Common myeloid progenitor, CD34-positive (primary cell): Measurements from ENCODE around the gene CD52.

Source experiments
- CTCF ChIA-PET: fragments of 350-600 bp; sonication (Branson Sonifier 250); formaldehyde crosslinking; loops from one replicate; lab custom pipeline; 2021; ENCODE audit warnings: antibody characterized with exemption; lab: Charles Lee
- POLR2A ChIA-PET: fragments of 350-600 bp; sonication (Branson Sonifier 250); formaldehyde crosslinking; loops from one replicate; lab custom pipeline; 2021; ENCODE audit warnings: antibody characterized with exemption; lab: Charles Lee
- DNase-seq, 3 donors: peaks; one replicate each; pipeline versions ENCODE4 v3.0.0 to v3.0.0-alpha.2; 2013
- H3K27ac ChIP-seq, 2 experiments: 1 replicate in 1 of 2; 2 replicates in 1 of 2; pipeline ENCODE4 v1.7.0; 2013; ENCODE audit warnings: inconsistent platforms in 2 of 2, low read length in 2 of 2, mild to moderate bottlenecking in 2 of 2, low read depth in 1 of 2, moderate library complexity in 1 of 2; ENCODE audit not compliant: severe bottlenecking in 2 of 2, insufficient read depth in 1 of 2, poor library complexity in 1 of 2
- H3K27me3 ChIP-seq, 5 experiments: replicated peaks in 2 of 5; 1 replicate in 3 of 5; 2 replicates in 2 of 5; pipeline versions ENCODE4 v1.6.1 to v1.7.0; 2013; ENCODE audit warnings: low read length in 4 of 5, mild to moderate bottlenecking in 2 of 5, moderate library complexity in 2 of 5, inconsistent platforms in 1 of 5; ENCODE audit not compliant: insufficient read depth in 5 of 5, control insufficient read depth in 4 of 5
- H3K36me3 ChIP-seq, 4 experiments: 1 replicate in 2 of 4; 2 replicates in 2 of 4; pipeline versions ENCODE4 v1.6.1 to v1.7.0; 2013; ENCODE audit warnings: low read length in 3 of 4, control low read depth in 1 of 4, mild to moderate bottlenecking in 1 of 4; ENCODE audit not compliant: control insufficient read depth in 4 of 4, insufficient read depth in 4 of 4
- H3K4me1 ChIP-seq, 4 experiments: 1 replicate in 3 of 4; 2 replicates in 1 of 4; pipeline versions ENCODE4 v1.6.1 to v1.7.1; 2013; ENCODE audit warnings: low read length in 3 of 4, mild to moderate bottlenecking in 3 of 4, control low read depth in 1 of 4, inconsistent platforms in 1 of 4, moderate library complexity in 1 of 4; ENCODE audit not compliant: control insufficient read depth in 4 of 4, insufficient read depth in 4 of 4; ENCODE audit errors: control extremely low read depth in 1 of 4
- H3K4me3 ChIP-seq, 7 experiments: 1 replicate in 4 of 7; 2 replicates in 3 of 7; pipeline versions ENCODE4 v1.5.1 to v1.7.0; 2013; ENCODE audit warnings: mild to moderate bottlenecking in 7 of 7, low read length in 6 of 7, moderate library complexity in 6 of 7, inconsistent platforms in 2 of 7, low read depth in 2 of 7, control low read depth in 1 of 7; ENCODE audit not compliant: insufficient read depth in 4 of 7, control insufficient read depth in 1 of 7; ENCODE audit errors: extremely low read depth in 1 of 7
- H3K9me3 ChIP-seq, 5 experiments: 1 replicate in 4 of 5; 2 replicates in 1 of 5; pipeline versions ENCODE4 v1.6.1 to v1.7.1; 2013; ENCODE audit warnings: low read length in 4 of 5, mild to moderate bottlenecking in 2 of 5, inconsistent platforms in 1 of 5, low read depth in 1 of 5, moderate library complexity in 1 of 5; ENCODE audit not compliant: control insufficient read depth in 4 of 5, insufficient read depth in 2 of 5; ENCODE audit errors: control extremely low read depth in 1 of 5
- WGBS: methylation state at CpG from one replicate; pipeline ENCODE4 v1.1.5; 2013; ENCODE audit not compliant: insufficient coverage; 5-methylcytosine and 5-hydroxymethylcytosine counted together

Gene CD52

DNA sequence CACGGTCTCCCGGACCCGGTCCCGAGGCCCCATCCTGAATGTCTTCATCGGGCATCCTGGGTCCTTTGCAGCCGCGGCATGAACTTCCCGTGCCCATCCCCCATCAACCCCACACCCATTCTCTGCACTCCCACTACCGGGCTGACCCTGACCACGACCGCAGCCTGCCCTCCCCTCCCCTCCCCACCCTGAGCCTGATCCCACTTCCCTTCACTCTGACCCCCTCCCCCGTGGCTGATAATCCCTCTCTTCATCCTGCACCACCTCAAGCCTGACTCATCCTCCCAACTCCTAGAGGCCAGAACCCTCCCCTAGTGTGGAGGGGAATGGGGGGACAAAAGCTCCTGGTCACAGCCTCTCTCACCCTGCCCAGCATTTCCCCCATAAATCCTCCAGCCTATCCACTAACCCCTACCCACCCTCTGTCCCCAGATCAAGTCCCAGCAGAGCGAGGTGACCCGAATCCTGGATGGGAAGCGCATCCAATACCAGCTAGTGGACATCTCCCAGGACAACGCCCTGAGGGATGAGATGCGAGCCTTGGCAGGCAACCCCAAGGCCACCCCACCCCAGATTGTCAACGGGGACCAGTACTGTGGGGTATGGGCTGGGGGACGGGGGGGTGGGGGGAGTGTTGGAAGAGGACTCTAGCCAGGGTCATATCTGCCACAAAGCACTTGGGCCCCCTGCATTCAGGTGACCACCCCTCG is 37.3 kb upstream of the CD52 start:
- H3K4me1 ChIP-seq, result peaks cover 28 to 99% (median 97%) of the 10 kb centered on the region in 4 experiments
- peak in 1 of 3 donors; percentile 36 for DNase-seq
- H3K27ac ChIP-seq, result peak overlapping the region; percentile 89 to 93
- POLR2A ChIA-PET, result interaction anchor here (1.0 to 2.5 kb wide), 4 partner anchors 8 to 41 kb away, joined by 3 to 8 read pairs (median 6); partner anchors contain the start of gene CD52
- H3K4me3 ChIP-seq, result peak overlapping the region; percentile 70 to 86 (median 75)
- peaks cover 4 to 53% (median 21%) of the 10 kb centered on the region in 4 experiments for H3K36me3 ChIP-seq
- WGBS, result 35% methylated on average over 11 of the region's 20 CpGs
- CTCF ChIA-PET, result interaction anchor here (0.5 to 9.2 kb wide), 7 partner anchors 9 to 207 kb away, joined by 3 to 152 read pairs (median 3); partner anchors contain the start of gene CD52
- no peaks in the 10 kb centered on the region for H3K27me3 ChIP-seq
- no peaks in the 10 kb centered on the region for H3K9me3 ChIP-seq

DNA sequence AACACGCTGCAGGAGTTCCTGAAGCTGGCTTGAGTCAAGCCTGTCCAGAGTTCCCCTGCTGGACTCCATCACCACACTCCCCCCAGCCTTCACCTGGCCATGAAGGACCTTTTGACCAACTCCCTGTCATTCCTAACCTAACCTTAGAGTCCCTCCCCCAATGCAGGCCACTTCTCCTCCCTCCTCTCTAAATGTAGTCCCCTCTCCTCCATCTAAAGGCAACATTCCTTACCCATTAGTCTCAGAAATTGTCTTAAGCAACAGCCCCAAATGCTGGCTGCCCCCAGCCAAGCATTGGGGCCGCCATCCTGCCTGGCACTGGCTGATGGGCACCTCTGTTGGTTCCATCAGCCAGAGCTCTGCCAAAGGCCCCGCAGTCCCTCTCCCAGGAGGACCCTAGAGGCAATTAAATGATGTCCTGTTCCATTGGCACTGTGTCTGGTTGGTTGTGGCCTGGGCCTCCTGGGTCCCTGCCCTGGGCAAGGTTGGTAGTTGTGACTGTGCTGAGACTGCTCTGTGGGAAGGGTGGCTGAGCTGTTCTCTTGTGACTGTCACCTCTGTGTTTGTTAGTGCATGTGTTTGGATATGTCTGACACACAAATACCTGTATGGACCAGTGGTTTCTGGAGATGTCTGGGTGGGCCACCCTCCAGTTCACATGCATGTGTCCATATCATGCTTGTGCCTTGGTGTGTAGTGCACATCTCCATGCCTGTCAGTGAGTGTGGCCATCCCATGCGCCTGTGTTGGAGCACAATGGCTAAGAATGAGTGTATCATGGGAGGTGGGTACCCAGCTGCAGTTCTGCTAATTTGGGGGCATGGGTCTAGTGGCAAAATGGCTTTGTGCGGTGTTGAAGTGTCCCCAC is 36.4 kb upstream of the CD52 start:
- ChIA-PET CTCF (interaction anchor here (1.6 to 9.2 kb wide), 2 partner anchors 33 to 39 kb away, joined by 6 to 152 read pairs; partner anchors contain the start of gene CD52), POLR2A (interaction anchor here (0.5 to 2.5 kb wide), 3 partner anchors 18 to 37 kb away, joined by 3 to 7 read pairs (median 4); partner anchors contain the start of gene CD52)
- 100% methylated on average over 5 of the region's 5 CpGs for WGBS
- H3K36me3 ChIP-seq, result peaks cover 4 to 49% (median 21%) of the 10 kb centered on the region in 4 experiments
- peaks cover 27 to 99% (median 97%) of the 10 kb centered on the region in 4 experiments for H3K4me1 ChIP-seq
- peak in 1 of 3 donors; percentile 5 for DNase-seq
- H3K9me3 ChIP-seq, result no peaks in the 10 kb centered on the region
- H3K27me3 ChIP-seq, result no peaks in the 10 kb centered on the region
- H3K4me3 ChIP-seq, result peak overlapping the region in 6 of 7 experiments; percentile 7 to 84 (median 67)
- peak overlapping the region; percentile 89 to 93 for H3K27ac ChIP-seq

DNA sequence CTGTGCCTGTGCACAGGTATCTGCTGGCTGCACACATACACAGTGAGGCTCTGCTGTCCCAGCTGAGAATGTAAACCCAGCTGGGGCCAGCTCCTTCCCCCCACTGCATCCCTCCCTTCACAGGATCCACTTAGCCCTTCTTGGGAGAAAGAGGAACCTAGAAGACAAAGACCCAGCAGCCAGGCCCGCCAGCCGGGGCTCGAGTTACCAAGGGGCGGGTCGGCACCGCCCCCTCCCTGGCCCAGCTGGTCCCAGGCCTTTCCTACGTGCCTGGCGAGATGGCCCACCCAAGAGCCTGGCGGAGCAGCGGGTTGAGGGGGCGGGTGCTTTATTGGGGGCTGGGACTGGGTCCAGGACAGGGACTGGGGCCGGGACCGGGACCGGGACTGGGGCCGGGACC is 35.8 kb upstream of the CD52 start:
- POLR2A ChIA-PET, result interaction anchor here (0.5 to 2.5 kb wide), 4 partner anchors 18 to 37 kb away, joined by 3 to 7 read pairs (median 4); partner anchors contain the start of gene CD52
- Histone ChIP-seq H3K36me3 (peaks cover 4 to 43% (median 21%) of the 10 kb centered on the region in 4 experiments), H3K9me3 (no peaks in the 10 kb centered on the region), H3K4me3 (peak overlapping the region in 4 of 7 experiments; percentile 59 to 84 (median 78)), H3K4me1 (peaks cover 23 to 98% (median 96%) of the 10 kb centered on the region in 4 experiments), H3K27me3 (no peaks in the 10 kb centered on the region), H3K27ac (peak overlapping the region; percentile 29 to 93)
- CTCF ChIA-PET, result interaction anchor here (9.2 kb wide), 1 partner anchor 38 kb away, joined by 152 read pairs; the partner anchor contains the start of gene CD52
- WGBS, result 26% methylated on average over 8 of the region's 15 CpGs
- DNase-seq, result peak in 2 of 3 donors; percentile 74 to 76

DNA sequence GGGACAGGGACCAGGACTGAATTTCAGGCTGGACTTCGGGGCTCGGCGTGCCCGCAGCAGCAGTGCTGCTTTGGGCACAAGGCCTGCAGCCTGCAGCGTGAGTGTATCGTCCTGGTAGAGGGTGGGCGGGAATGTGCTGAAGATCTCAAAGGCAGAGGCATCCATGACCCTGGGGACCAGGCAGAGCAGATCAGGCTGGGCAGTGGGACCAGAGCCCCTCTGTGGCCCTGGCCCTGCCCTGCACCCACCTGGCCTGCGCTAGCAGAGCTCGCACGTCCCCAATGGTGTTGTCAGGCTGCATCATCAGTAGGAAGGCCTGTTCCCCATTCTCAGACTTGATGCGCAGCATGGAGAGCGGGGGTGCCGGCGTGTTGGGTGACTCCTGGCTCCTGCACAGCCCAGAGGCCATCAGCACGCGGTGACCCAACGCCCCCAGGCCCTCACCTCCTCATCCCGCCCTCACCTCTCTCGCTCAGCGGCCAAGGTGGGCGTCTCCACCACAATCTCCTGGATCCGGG is 35.3 kb upstream of the CD52 start:
- DNase-seq, result peak in 1 of 3 donors; percentile 14
- ChIA-PET POLR2A (interaction anchor here (0.5 to 2.5 kb wide), 2 partner anchors 35 to 37 kb away, joined by 3 to 7 read pairs; partner anchors contain the start of gene CD52), CTCF (interaction anchor here (8.8 to 9.2 kb wide), 2 partner anchors 37 to 38 kb away, joined by 152 to 161 read pairs; partner anchors contain the start of gene CD52)
- 90% methylated on average over 18 of the region's 22 CpGs for WGBS
- Histone ChIP-seq H3K36me3 (peaks cover 0 to 38% (median 21%) of the 10 kb centered on the region in 4 experiments), H3K27ac (peak overlapping the region; percentile 18 to 29), H3K27me3 (no peaks in the 10 kb centered on the region), H3K9me3 (no peaks in the 10 kb centered on the region), H3K4me3 (peak overlapping the region in 1 of 7 experiments; percentile 26), H3K4me1 (peaks cover 23 to 98% (median 96%) of the 10 kb centered on the region in 4 experiments)

DNA sequence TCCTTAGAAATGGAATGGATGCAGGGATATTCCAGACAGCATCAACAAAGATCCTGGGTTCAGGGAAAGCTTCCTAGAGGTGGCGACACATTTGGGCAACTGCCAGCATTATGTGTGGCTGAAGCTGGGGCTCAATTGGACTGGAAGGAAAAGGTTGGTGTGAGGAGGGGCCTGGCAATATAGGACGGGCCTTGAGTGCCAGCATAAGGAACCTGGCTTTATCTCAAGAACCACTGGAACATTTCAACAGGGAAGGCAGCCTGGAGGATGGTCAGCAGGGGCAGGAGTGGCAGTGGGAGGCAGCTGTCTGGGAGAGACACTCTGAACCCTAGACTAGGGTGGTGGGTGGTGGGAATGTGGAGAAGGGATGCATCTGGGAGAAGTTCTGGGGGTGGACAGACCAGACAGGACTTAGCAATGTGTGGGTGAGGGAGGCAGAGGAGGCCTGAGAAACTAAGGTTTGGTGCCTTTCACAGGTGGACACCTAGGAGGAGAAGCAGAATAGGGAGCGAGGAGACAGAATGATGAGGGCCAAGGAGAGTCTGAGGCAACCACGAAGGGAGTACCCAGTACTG is 34.4 kb upstream of the CD52 start:
- no peaks in the 10 kb centered on the region for H3K27me3 ChIP-seq
- H3K36me3 ChIP-seq, result peaks cover 0 to 29% (median 18%) of the 10 kb centered on the region in 4 experiments
- CTCF ChIA-PET, result interaction anchor here (0.9 to 8.8 kb wide), 2 partner anchors 17 to 36 kb away, joined by 3 to 161 read pairs; partner anchors contain the start of gene CD52
- peaks cover 24 to 98% (median 96%) of the 10 kb centered on the region in 4 experiments for H3K4me1 ChIP-seq
- POLR2A ChIA-PET, result interaction anchor here (0.7 to 2.5 kb wide), 3 partner anchors 35 to 49 kb away, joined by 3 to 8 read pairs (median 7); partner anchors contain the start of genes CD52 and CEP85
- peak in 1 of 3 donors; percentile 13 for DNase-seq
- H3K9me3 ChIP-seq, result no peaks in the 10 kb centered on the region
- H3K4me3 ChIP-seq, result no peak overlapping the region
- H3K27ac ChIP-seq, result peak overlapping the region; percentile 91 to 92
- WGBS, result 82% methylated on average over 4 of the region's 4 CpGs
